Measurements from ENCODE around the gene ENDOU.

The ENDOU gene

GRCh38 chr12:47772094-47772660 is 46.9 kb upstream of the ENDOU start:
- peaks cover 4% of the 10 kb centered on the region; the same call in 1 of the 2 replicates for H3K36me3 ChIP-seq
- no peak overlapping the region for H3K4me3 ChIP-seq (ENCODE audit: low read depth, low read length)
- H3K4me1 ChIP-seq: peaks cover 37% of the 10 kb centered on the region
- DNase-seq: no peak
- H3K9me3 ChIP-seq: no peaks in the 10 kb centered on the region
- no peak; the same call in 1 of the 2 replicates for TF ChIP-seq CTCF (IDR thresholded peaks at IDR 0.05; ENCODE audit: low read depth, low read length)
- no peaks in the 10 kb centered on the region for H3K27me3 ChIP-seq

- Histone ChIP-seq H3K27me3 (no peaks in the 10 kb centered on the region), H3K4me3 (ENCODE audit: low read depth, low read length) (no peak overlapping the region), H3K9me3 (no peaks in the 10 kb centered on the region), H3K36me3 (peaks cover 4% of the 10 kb centered on the region; the same call in 1 of the 2 replicates), H3K4me1 (peaks cover 28% of the 10 kb centered on the region)
- TF ChIP-seq CTCF (IDR thresholded peaks at IDR 0.05; ENCODE audit: low read depth, low read length): no peak
- no peak for DNase-seq
Observed at GRCh38 chr12:47771304-47771703, 46.0 kb upstream of the ENDOU start.

- DNase-seq: no peak
- peaks cover 24% of the 10 kb centered on the region for H3K4me1 ChIP-seq
- no peak for TF ChIP-seq CTCF (IDR thresholded peaks at IDR 0.05; ENCODE audit: low read depth, low read length)
Observed at GRCh38 chr12:47770086-47770726, 44.9 kb upstream of the ENDOU start.

GRCh38 chr12:47769234-47770085 is 44.2 kb upstream of the ENDOU start:
- no peak for DNase-seq
- no peak for TF ChIP-seq CTCF (IDR thresholded peaks at IDR 0.05; ENCODE audit: low read depth, low read length)
- H3K4me3 ChIP-seq (ENCODE audit: low read depth, low read length): no peak overlapping the region
- H3K36me3 ChIP-seq: peaks cover 4% of the 10 kb centered on the region; the same call in 1 of the 2 replicates
- H3K9me3 ChIP-seq: no peaks in the 10 kb centered on the region
- H3K27me3 ChIP-seq: no peaks in the 10 kb centered on the region
- H3K4me1 ChIP-seq: peaks cover 23% of the 10 kb centered on the region

More at GRCh38 chr12:47770086-47770726, 44.9 kb upstream of the ENDOU start:
- Histone ChIP-seq H3K9me3 (no peaks in the 10 kb centered on the region), H3K27me3 (no peaks in the 10 kb centered on the region), H3K36me3 (peaks cover 4% of the 10 kb centered on the region; the same call in 1 of the 2 replicates), H3K4me3 (ENCODE audit: low read depth, low read length) (no peak overlapping the region)

GRCh38 chr12:47768323-47768811 is 43.1 kb upstream of the ENDOU start:
- H3K9me3 ChIP-seq: no peaks in the 10 kb centered on the region
- H3K27me3 ChIP-seq: no peaks in the 10 kb centered on the region
- peaks cover 2% of the 10 kb centered on the region; the same call in 1 of the 2 replicates for H3K36me3 ChIP-seq
- H3K4me3 ChIP-seq (ENCODE audit: low read depth, low read length): no peak overlapping the region
- DNase-seq: no peak
- no peak for TF ChIP-seq CTCF (IDR thresholded peaks at IDR 0.05; ENCODE audit: low read depth, low read length)
- H3K4me1 ChIP-seq: peaks cover 34% of the 10 kb centered on the region
